Subcutaneous abdominal adipose tissue (tissue), 5 donors: ENCODE data around the gene GPN1.
"Not testable (repeated sequence)": the region's sequence is repeated elsewhere in the genome, so short reads cannot be mapped to it uniquely, and the experiment has no call there.

Experiments
- H3K27ac ChIP-seq: one replicate; pipeline ENCODE4 v1.7.0; 2013; ENCODE audit warnings: low read depth, mild to moderate bottlenecking, inconsistent platforms, low read length, moderate library complexity
- H3K27me3 ChIP-seq, 5 donors: one replicate each; pipeline ENCODE4 v1.7.0; 2013; ENCODE audit warnings: low read length in 5 of 5, inconsistent platforms in 1 of 5; ENCODE audit not compliant: control insufficient read depth in 5 of 5, insufficient read depth in 4 of 5
- H3K36me3 ChIP-seq, 5 donors: one replicate each; pipeline ENCODE4 v1.7.0; 2013; ENCODE audit warnings: low read length in 5 of 5; ENCODE audit not compliant: control insufficient read depth in 5 of 5, insufficient read depth in 5 of 5
- H3K4me1 ChIP-seq, 5 donors: one replicate each; pipeline ENCODE4 v1.7.0; 2013; ENCODE audit warnings: low read length in 5 of 5, mild to moderate bottlenecking in 3 of 5, moderate library complexity in 1 of 5; ENCODE audit not compliant: control insufficient read depth in 5 of 5, insufficient read depth in 5 of 5
- H3K4me3 ChIP-seq, 5 donors: one replicate each; pipeline ENCODE4 v1.7.0; 2013; ENCODE audit warnings: low read length in 5 of 5, low read depth in 1 of 5
- H3K9ac ChIP-seq, 5 donors: one replicate each; pipeline ENCODE4 v1.7.0; 2013; ENCODE audit warnings: low read length in 5 of 5, mild to moderate bottlenecking in 4 of 5, moderate library complexity in 3 of 5
- H3K9me3 ChIP-seq, 5 donors: one replicate each; pipeline ENCODE4 v1.7.0; 2013; ENCODE audit warnings: low read length in 5 of 5; ENCODE audit not compliant: control insufficient read depth in 5 of 5
- donor health status: healthy.
- donor health status: healthy.
- donor health status: healthy.
- donor health status: healthy.
- donor health status: healthy.

The GPN1 gene

GRCh38 chr2:27664154-27664574, 35.3 kb downstream of the GPN1 start:
- Histone ChIP-seq H3K4me3 (peak overlapping the region; percentile 88 to 100 (median 97)), H3K36me3 (peaks cover 30 to 44% (median 39%) of the 10 kb centered on the region in 5 donors), H3K27ac (peak overlapping the region; percentile 95)

GRCh38 chr2:27664622-27665363, 35.9 kb downstream of the GPN1 start:
- peak overlapping the region; percentile 96 to 99 (median 96) for H3K9ac ChIP-seq
- peaks cover 4 to 29% (median 24%) of the 10 kb centered on the region in 5 donors for H3K4me1 ChIP-seq
- peak overlapping the region; percentile 95 for H3K27ac ChIP-seq
- H3K9me3 ChIP-seq = no peaks in the 10 kb centered on the region
- H3K27me3 ChIP-seq = no peaks in the 10 kb centered on the region
- H3K36me3 ChIP-seq = peaks cover 26 to 44% (median 38%) of the 10 kb centered on the region in 5 donors
- peak overlapping the region; percentile 88 to 100 (median 97) for H3K4me3 ChIP-seq

More at GRCh38 chr2:27664154-27664574, 35.3 kb downstream of the GPN1 start:
- Histone ChIP-seq H3K9me3 (no peaks in the 10 kb centered on the region), H3K27me3 (no peaks in the 10 kb centered on the region), H3K4me1 (peaks cover 4 to 29% (median 27%) of the 10 kb centered on the region in 5 donors), H3K9ac (peak overlapping the region; percentile 96 to 99 (median 96))

- peaks cover 3 to 24% (median 21%) of the 10 kb centered on the region in 5 donors for H3K4me1 ChIP-seq
- no peaks in the 10 kb centered on the region for H3K9me3 ChIP-seq
- no peak overlapping the region for H3K9ac ChIP-seq
- peaks cover 24 to 36% (median 28%) of the 10 kb centered on the region in 5 donors for H3K36me3 ChIP-seq
- H3K27ac ChIP-seq = no peak overlapping the region
- H3K4me3 ChIP-seq = no peak overlapping the region
- no peaks in the 10 kb centered on the region for H3K27me3 ChIP-seq
Measured at GRCh38 chr2:27667446-27667845, 38.6 kb downstream of the GPN1 start.

DNA sequence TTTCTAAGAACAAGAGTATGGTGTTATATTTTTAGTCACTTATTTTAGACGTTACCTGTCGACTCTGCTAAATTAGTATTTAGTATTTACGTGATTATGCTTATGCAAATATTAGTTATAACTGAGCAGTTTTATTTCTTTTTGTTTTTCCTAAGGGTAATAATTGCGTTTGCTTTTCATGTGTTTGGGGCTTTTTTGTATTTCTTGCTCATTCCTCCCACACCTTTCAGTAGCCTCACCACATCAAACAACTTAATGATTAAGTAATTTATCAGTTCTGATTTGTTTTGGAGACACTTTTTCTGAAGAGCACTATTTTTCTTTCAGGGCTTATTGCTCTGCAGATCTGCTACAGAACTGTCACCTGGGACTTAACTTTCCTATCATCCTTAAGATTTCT, 42.4 kb downstream of the GPN1 start:
- H3K27ac ChIP-seq = no peak overlapping the region
- H3K4me3 ChIP-seq = no peak overlapping the region
- H3K4me1 ChIP-seq = peaks cover 0 to 2% (median 0%) of the 10 kb centered on the region in 5 donors
- no peak overlapping the region for H3K9ac ChIP-seq
- H3K9me3 ChIP-seq = no peaks in the 10 kb centered on the region
- H3K27me3 ChIP-seq = no peaks in the 10 kb centered on the region
- peaks cover 47 to 57% (median 53%) of the 10 kb centered on the region in 5 donors for H3K36me3 ChIP-seq

DNA sequence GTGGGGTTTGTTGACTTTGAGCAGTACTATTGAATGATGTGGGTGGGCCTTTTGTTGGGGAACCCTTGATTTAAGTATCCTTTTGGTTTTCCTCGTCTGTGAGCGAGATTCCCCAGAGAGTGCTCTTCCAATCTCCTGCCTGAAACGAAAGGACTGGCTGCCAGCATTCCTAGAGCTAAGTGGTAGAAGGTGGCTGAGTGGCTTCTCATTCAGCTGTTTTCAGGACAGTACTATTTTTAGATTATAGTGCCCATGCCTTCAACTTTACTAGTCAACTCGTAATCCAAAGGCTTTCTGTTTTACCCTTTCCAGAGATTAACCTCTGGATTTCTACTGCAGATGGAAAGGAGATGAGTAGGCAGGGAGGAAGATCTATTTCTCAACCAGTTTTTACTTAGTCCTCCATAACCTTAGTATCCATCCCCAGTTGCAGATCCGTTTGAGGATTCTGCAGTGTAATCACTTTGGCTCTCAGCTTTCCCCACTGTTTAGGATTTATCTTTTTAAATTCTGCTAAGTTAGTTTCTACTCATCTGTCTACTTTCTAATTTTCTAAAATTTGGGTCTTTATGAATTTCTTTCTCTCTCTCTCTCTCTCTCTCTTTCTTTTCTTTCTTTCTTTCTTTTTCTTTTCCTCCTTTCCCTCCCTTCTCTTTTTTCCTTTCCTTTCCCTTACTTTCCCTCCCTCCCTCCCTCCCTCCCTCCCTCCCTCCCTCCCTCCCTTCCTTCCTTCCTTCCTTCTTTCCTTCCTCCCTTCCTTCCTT, 44.1 kb downstream of the GPN1 start:
- Histone ChIP-seq H3K27ac (no peak overlapping the region), H3K4me3 (no peak overlapping the region), H3K27me3 (no peaks in the 10 kb centered on the region), H3K4me1 (no peaks in the 10 kb centered on the region), H3K9ac (no peak overlapping the region), H3K9me3 (no peaks in the 10 kb centered on the region), H3K36me3 (peaks cover 52 to 64% (median 55%) of the 10 kb centered on the region in 5 donors)

- Histone ChIP-seq H3K36me3 (peaks cover 30 to 77% (median 56%) of the 10 kb centered on the region in 5 donors), H3K27ac (no peak overlapping the region), H3K9ac (no peak overlapping the region), H3K4me3 (no peak overlapping the region), H3K4me1 (peaks cover 0 to 9% (median 1%) of the 10 kb centered on the region in 5 donors), H3K9me3 (no peaks in the 10 kb centered on the region), H3K27me3 (no peaks in the 10 kb centered on the region)
Measured at GRCh38 chr2:27680571-27680970, 51.7 kb downstream of the GPN1 start.

GRCh38 chr2:27681841-27682240, 53.0 kb downstream of the GPN1 start:
- H3K4me1 ChIP-seq = peaks cover 0 to 9% (median 1%) of the 10 kb centered on the region in 5 donors
- no peaks in the 10 kb centered on the region for H3K27me3 ChIP-seq
- peak overlapping the region; percentile 46 for H3K27ac ChIP-seq
- H3K9ac ChIP-seq = no peak overlapping the region
- H3K9me3 ChIP-seq = no peaks in the 10 kb centered on the region
- no peak overlapping the region for H3K4me3 ChIP-seq
- H3K36me3 ChIP-seq = peaks cover 29 to 79% (median 58%) of the 10 kb centered on the region in 5 donors

- not testable (repeated sequence) for H3K9ac ChIP-seq, H3K9me3 ChIP-seq, H3K4me1 ChIP-seq, H3K4me3 ChIP-seq, H3K27me3 ChIP-seq
- Histone ChIP-seq H3K27ac (peak overlapping the region; percentile 49), H3K36me3 (peaks cover 25 to 79% (median 57%) of the 10 kb centered on the region in 5 donors)
Measured at GRCh38 chr2:27682334-27682771, 53.5 kb downstream of the GPN1 start.

GRCh38 chr2:27683390-27684071, 54.7 kb downstream of the GPN1 start:
- peaks cover 0 to 9% (median 1%) of the 10 kb centered on the region in 5 donors for H3K4me1 ChIP-seq
- no peaks in the 10 kb centered on the region for H3K9me3 ChIP-seq
- peaks cover 27 to 76% (median 55%) of the 10 kb centered on the region in 5 donors for H3K36me3 ChIP-seq
- no peak overlapping the region for H3K4me3 ChIP-seq
- no peaks in the 10 kb centered on the region for H3K27me3 ChIP-seq
- no peak overlapping the region for H3K9ac ChIP-seq
- H3K27ac ChIP-seq = peak overlapping the region; percentile 49
